ENCODE data around the gene ADSS1. TPM values are rescaled to one million over a fixed set of nuclear protein-coding genes. Genes with fewer than 3 reads are reported as not detected.

Gene ADSS1
- total and polyA plus RNA-seq, 2 donors (not counting 1 experiment from before 2014, with no cell fraction given): 2.2 to 3.5 TPM

GRCh38 chr14:104741108-104741802 is 17.2 kb downstream of the ADSS1 start:
- H3K27me3 ChIP-seq (ENCODE audit: control insufficient read depth, insufficient read depth, low read length): no peaks in the 10 kb centered on the region
- TF ChIP-seq EZH2 (IDR thresholded peaks at IDR 0.05; ENCODE audit: low read length, missing control alignments) (no peak), CTCF (conservative IDR thresholded peaks at IDR 0.05 in 1 of 2, IDR thresholded peaks at IDR 0.05 in 1 of 2; ENCODE audit: low read depth in 1 of 2, low read length in 2 of 2) (no peak)
- H3K4me3 ChIP-seq (replicated peaks in 1 of 4; ENCODE audit: control extremely low read depth in 1 of 4, insufficient read depth in 1 of 4, low read depth in 3 of 4, low read length in 4 of 4): no peak overlapping the region
- H3K9me3 ChIP-seq (ENCODE audit: control insufficient read depth, insufficient read depth, low read depth, low read length): no peaks in the 10 kb centered on the region
- H3K4me1 ChIP-seq (ENCODE audit: control insufficient read depth, extremely low read depth, insufficient read depth, low read length): peaks cover 4% of the 10 kb centered on the region
- H3K4me2 ChIP-seq (ENCODE audit: extremely low read depth, insufficient read depth, low read length): no peak overlapping the region
- no peak overlapping the region for H3K9ac ChIP-seq (ENCODE audit: insufficient read depth, low read length)
- DNase-seq (ENCODE audit: low read depth in 2 of 2): no peak
- no peak overlapping the region for H2AFZ ChIP-seq (ENCODE audit: low read length)
- H3K36me3 ChIP-seq (ENCODE audit: control insufficient read depth, insufficient read depth, low read length): no peaks in the 10 kb centered on the region
- no peaks in the 10 kb centered on the region for H3K79me2 ChIP-seq (ENCODE audit: control insufficient read depth, insufficient read depth, low read length)
- no peaks in the 10 kb centered on the region for H4K20me1 ChIP-seq (ENCODE audit: control insufficient read depth, extremely low read depth, insufficient read depth, low read length)
- no peak overlapping the region for H3K27ac ChIP-seq (ENCODE audit: insufficient read depth, low read length)

DNA sequence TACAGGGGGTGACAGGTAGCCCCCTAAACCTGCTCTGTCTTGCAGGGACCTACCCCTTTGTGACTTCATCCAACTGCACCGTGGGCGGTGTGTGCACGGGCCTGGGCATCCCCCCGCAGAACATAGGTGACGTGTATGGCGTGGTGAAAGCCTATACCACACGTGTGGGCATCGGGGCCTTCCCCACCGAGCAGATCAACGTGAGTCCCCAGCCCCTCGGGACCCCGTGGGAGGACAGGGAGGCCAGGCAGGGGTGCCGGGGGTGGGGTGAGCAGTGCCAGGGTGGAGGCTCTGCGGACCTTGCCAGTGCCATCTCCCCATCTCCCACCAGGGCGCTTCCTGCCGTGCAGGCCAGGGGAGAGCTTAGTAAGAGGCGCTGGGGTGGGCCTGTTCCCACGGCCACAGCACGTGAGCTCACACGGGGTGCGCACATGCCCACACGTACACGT is 17.8 kb downstream of the ADSS1 start:
- Histone ChIP-seq H2AFZ (ENCODE audit: low read length) (no peak overlapping the region), H3K4me2 (ENCODE audit: extremely low read depth, insufficient read depth, low read length) (no peak overlapping the region), H3K9me3 (ENCODE audit: control insufficient read depth, insufficient read depth, low read depth, low read length) (no peaks in the 10 kb centered on the region), H3K27ac (ENCODE audit: insufficient read depth, low read length) (no peak overlapping the region), H3K4me1 (ENCODE audit: control insufficient read depth, extremely low read depth, insufficient read depth, low read length) (peaks cover 8% of the 10 kb centered on the region), H4K20me1 (ENCODE audit: control insufficient read depth, extremely low read depth, insufficient read depth, low read length) (no peaks in the 10 kb centered on the region), H3K4me3 (replicated peaks in 1 of 4; ENCODE audit: control extremely low read depth in 1 of 4, insufficient read depth in 1 of 4, low read depth in 3 of 4, low read length in 4 of 4) (no peak overlapping the region), H3K36me3 (ENCODE audit: control insufficient read depth, insufficient read depth, low read length) (no peaks in the 10 kb centered on the region), H3K79me2 (ENCODE audit: control insufficient read depth, insufficient read depth, low read length) (no peaks in the 10 kb centered on the region), H3K27me3 (ENCODE audit: control insufficient read depth, insufficient read depth, low read length) (no peaks in the 10 kb centered on the region), H3K9ac (ENCODE audit: insufficient read depth, low read length) (no peak overlapping the region)
- TF ChIP-seq EZH2 (IDR thresholded peaks at IDR 0.05; ENCODE audit: low read length, missing control alignments) (no peak), CTCF (conservative IDR thresholded peaks at IDR 0.05 in 1 of 2, IDR thresholded peaks at IDR 0.05 in 1 of 2; ENCODE audit: low read depth in 1 of 2, low read length in 2 of 2) (no peak)
- no peak for DNase-seq (ENCODE audit: low read depth in 2 of 2)

DNA sequence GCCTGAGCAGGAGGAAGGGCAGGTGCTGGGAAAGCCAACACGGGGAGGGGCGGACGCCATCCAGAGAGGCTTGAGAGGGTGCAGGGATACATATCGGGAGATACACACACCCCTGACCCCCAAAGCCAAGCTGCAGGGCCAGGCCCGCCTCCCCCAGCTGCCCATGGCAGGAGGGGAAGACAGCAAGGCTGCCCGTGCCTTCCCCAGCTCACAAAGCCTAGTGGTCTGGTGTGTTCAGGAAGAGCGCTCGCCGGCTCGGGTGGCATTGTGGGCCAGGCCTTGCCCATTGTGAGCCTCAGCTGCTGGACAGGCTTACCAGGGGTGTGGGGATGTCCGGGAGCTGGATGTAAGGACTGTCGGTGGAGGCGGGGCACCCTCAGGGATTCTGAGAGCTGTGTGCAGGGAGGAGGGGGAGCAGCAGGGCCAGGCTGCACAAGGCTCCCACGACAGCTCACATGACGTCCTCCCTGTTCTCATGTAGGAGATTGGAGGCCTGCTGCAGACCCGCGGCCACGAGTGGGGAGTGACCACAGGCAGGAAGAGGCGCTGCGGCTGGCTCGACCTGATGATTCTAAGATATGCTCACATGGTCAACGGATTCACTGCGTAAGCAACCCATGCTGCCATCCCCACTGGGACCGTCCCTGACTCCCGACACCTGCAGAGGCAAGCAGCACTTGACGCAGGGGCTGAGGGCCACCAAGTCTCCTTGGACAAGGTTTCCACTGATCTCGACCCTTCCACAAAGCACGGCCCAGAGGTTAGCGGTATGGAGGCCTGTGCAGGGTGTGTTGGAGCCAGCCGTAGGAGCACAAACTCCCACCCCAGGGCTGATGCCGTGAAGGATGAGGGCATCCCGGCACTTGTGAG is 18.8 kb downstream of the ADSS1 start:
- H3K9ac ChIP-seq (ENCODE audit: insufficient read depth, low read length): no peak overlapping the region
- H3K27ac ChIP-seq (ENCODE audit: insufficient read depth, low read length): no peak overlapping the region
- no peak overlapping the region for H3K4me3 ChIP-seq (replicated peaks in 1 of 4; ENCODE audit: control extremely low read depth in 1 of 4, insufficient read depth in 1 of 4, low read depth in 3 of 4, low read length in 4 of 4)
- peaks cover 11% of the 10 kb centered on the region for H3K4me1 ChIP-seq (ENCODE audit: control insufficient read depth, extremely low read depth, insufficient read depth, low read length)
- H3K9me3 ChIP-seq (ENCODE audit: control insufficient read depth, insufficient read depth, low read depth, low read length): no peaks in the 10 kb centered on the region
- no peaks in the 10 kb centered on the region for H3K79me2 ChIP-seq (ENCODE audit: control insufficient read depth, insufficient read depth, low read length)
- H4K20me1 ChIP-seq (ENCODE audit: control insufficient read depth, extremely low read depth, insufficient read depth, low read length): no peaks in the 10 kb centered on the region
- DNase-seq (ENCODE audit: low read depth in 2 of 2): no peak
- H3K4me2 ChIP-seq (ENCODE audit: extremely low read depth, insufficient read depth, low read length): no peak overlapping the region
- H2AFZ ChIP-seq (ENCODE audit: low read length): no peak overlapping the region
- no peaks in the 10 kb centered on the region for H3K27me3 ChIP-seq (ENCODE audit: control insufficient read depth, insufficient read depth, low read length)
- H3K36me3 ChIP-seq (ENCODE audit: control insufficient read depth, insufficient read depth, low read length): no peaks in the 10 kb centered on the region
- TF ChIP-seq EZH2 (IDR thresholded peaks at IDR 0.05; ENCODE audit: low read length, missing control alignments) (no peak), CTCF (conservative IDR thresholded peaks at IDR 0.05 in 1 of 2, IDR thresholded peaks at IDR 0.05 in 1 of 2; ENCODE audit: low read depth in 1 of 2, low read length in 2 of 2) (no peak)

Measured in fibroblast of lung (primary cell).